ENCODE results near the gene AGAP1. TPM values are rescaled to one million over a fixed set of nuclear protein-coding genes. Genes with fewer than 3 reads are reported as not detected.

The AGAP1 gene
- polyA plus RNA-seq, 1 donor from 2014 or later: 17.4 TPM

DNA sequence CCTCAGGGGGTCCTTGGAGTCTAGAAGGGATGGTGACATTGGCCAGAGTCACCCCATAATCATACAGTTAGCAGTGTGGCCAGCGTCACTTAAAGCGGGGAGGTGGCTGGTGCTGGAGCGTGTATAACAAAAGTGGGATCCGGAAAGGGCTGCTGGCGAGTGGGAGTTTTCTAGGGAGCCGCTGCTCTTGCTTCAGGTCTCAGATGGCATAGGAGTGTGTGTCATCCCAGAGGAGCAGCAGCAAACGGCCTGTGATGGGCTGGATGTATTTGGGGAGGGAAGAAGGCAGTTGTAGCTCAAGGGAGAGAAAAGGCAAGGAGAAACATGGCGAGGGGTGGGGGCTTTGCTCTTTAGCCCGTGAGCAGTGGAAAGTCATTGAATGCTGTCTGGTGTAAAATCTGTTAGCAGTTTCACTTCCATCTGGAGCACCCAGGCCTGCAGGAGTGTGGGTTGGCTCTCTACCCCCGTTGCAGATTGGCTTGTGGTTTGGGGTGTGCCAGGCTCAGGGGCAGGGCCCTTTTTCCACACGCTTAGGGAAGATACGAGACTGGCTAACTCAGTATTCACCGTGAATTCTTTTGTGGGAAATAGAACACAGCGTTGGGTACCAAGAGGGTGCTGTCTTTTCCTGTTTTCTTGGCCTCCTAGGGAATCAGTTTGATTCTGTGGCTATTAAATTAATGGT lies 120.5 kb downstream of the AGAP1 start:
- Histone ChIP-seq H3K4me3 (ENCODE audit: low read length) (no peak overlapping the region), H3F3A (ENCODE audit: insufficient read depth, low read length, poor library complexity, severe bottlenecking) (peaks cover 4% of the 10 kb centered on the region), H2AFZ (ENCODE audit: low read depth, low read length) (no peak overlapping the region), H3K79me2 (replicated peaks; ENCODE audit: insufficient read depth, low read length) (peaks cover 6% of the 10 kb centered on the region), H4K20me1 (ENCODE audit: insufficient read depth) (no peaks in the 10 kb centered on the region), H3K9me3 (ENCODE audit: low read length) (no peaks in the 10 kb centered on the region), H3K27me3 (ENCODE audit: insufficient read depth, low read depth, low read length) (no peaks in the 10 kb centered on the region), H3K36me3 (ENCODE audit: insufficient read depth, low read length) (no peaks in the 10 kb centered on the region), H3K4me2 (ENCODE audit: low read length) (no peak overlapping the region), H3K27ac (ENCODE audit: low read length) (no peak overlapping the region), H3K9me2 (ENCODE audit: insufficient read depth, low read length) (no peaks in the 10 kb centered on the region), H3K9ac (ENCODE audit: low read length) (no peak overlapping the region)
- TF ChIP-seq, protein P1, sequence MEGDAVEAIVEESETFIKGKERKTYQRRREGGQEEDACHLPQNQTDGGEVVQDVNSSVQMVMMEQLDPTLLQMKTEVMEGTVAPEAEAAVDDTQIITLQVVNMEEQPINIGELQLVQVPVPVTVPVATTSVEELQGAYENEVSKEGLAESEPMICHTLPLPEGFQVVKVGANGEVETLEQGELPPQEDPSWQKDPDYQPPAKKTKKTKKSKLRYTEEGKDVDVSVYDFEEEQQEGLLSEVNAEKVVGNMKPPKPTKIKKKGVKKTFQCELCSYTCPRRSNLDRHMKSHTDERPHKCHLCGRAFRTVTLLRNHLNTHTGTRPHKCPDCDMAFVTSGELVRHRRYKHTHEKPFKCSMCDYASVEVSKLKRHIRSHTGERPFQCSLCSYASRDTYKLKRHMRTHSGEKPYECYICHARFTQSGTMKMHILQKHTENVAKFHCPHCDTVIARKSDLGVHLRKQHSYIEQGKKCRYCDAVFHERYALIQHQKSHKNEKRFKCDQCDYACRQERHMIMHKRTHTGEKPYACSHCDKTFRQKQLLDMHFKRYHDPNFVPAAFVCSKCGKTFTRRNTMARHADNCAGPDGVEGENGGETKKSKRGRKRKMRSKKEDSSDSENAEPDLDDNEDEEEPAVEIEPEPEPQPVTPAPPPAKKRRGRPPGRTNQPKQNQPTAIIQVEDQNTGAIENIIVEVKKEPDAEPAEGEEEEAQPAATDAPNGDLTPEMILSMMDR (IDR thresholded peaks at IDR 0.05; ENCODE audit: poor library complexity, severe bottlenecking): no peak

- H3K36me3 ChIP-seq (ENCODE audit: insufficient read depth, low read length): no peaks in the 10 kb centered on the region
- no peaks in the 10 kb centered on the region for H3K27me3 ChIP-seq (ENCODE audit: insufficient read depth, low read depth, low read length)
- TF ChIP-seq MXI1 (conservative IDR thresholded peaks at IDR 0.05; ENCODE audit: poor library complexity, severe bottlenecking) (no peak), EP300 (conservative IDR thresholded peaks at IDR 0.05; ENCODE audit: poor library complexity, severe bottlenecking) (no peak), POLR2AphosphoS5 (IDR thresholded peaks at IDR 0.05) (no peak), SMC3 (conservative IDR thresholded peaks at IDR 0.05; ENCODE audit: poor library complexity) (no peak), REST (IDR thresholded peaks at IDR 0.05; ENCODE audit: borderline replicate concordance) (no peak), TAF1 (IDR thresholded peaks at IDR 0.05; ENCODE audit: low read depth) (no peak), EZH2 (IDR thresholded peaks at IDR 0.05; ENCODE audit: borderline replicate concordance, insufficient read depth, low read length, poor library complexity, severe bottlenecking) (no peak), RAD21 (conservative IDR thresholded peaks at IDR 0.05) (no peak)
- TF ChIP-seq, protein P1 (IDR thresholded peaks at IDR 0.05; ENCODE audit: poor library complexity, severe bottlenecking): no peak
- H3K27ac ChIP-seq (ENCODE audit: low read length): no peak overlapping the region
- no peak overlapping the region for H2AFZ ChIP-seq (ENCODE audit: low read depth, low read length)
- no peak overlapping the region for H3K9ac ChIP-seq (ENCODE audit: low read length)
- no peak overlapping the region for H3K4me2 ChIP-seq (ENCODE audit: low read length)
- peaks cover 6% of the 10 kb centered on the region for H3K79me2 ChIP-seq (replicated peaks; ENCODE audit: insufficient read depth, low read length)
- H3F3A ChIP-seq (ENCODE audit: insufficient read depth, low read length, poor library complexity, severe bottlenecking): peaks cover 4% of the 10 kb centered on the region
- no peak overlapping the region for H3K4me3 ChIP-seq (ENCODE audit: low read length)
- no peaks in the 10 kb centered on the region for H3K9me2 ChIP-seq (ENCODE audit: insufficient read depth, low read length)
- H4K20me1 ChIP-seq (ENCODE audit: insufficient read depth): no peaks in the 10 kb centered on the region
- H3K9me3 ChIP-seq (ENCODE audit: low read length): no peaks in the 10 kb centered on the region
Measured at GRCh38 chr2:235614900-235615712, 121.3 kb downstream of the AGAP1 start.

Measured in neural cell (in vitro differentiated cells).